ENCODE measurements around the gene TMEM51. TPM values are rescaled to one million over a fixed set of nuclear protein-coding genes. Genes with fewer than 3 reads are reported as not detected.

The TMEM51 gene
- total and polyA plus RNA-seq, 8 donors: 18.2 to 42.1 (median 25.6) TPM

- H3K36me3 ChIP-seq: peaks cover 0 to 12% (median 0%) of the 10 kb centered on the region in 3 donors
- no peak for DNase-seq
- FAIRE-seq: no peak
- no peaks in the 10 kb centered on the region for H3K27me3 ChIP-seq
- no peaks in the 10 kb centered on the region for H3K9me3 ChIP-seq
- WGBS, 2 donors: 67 to 71% methylated on average over 3 of the region's 3 CpGs
- peak overlapping the region in 1 of 4 donors; percentile 12 for H3K27ac ChIP-seq
- TF ChIP-seq, protein P1, sequence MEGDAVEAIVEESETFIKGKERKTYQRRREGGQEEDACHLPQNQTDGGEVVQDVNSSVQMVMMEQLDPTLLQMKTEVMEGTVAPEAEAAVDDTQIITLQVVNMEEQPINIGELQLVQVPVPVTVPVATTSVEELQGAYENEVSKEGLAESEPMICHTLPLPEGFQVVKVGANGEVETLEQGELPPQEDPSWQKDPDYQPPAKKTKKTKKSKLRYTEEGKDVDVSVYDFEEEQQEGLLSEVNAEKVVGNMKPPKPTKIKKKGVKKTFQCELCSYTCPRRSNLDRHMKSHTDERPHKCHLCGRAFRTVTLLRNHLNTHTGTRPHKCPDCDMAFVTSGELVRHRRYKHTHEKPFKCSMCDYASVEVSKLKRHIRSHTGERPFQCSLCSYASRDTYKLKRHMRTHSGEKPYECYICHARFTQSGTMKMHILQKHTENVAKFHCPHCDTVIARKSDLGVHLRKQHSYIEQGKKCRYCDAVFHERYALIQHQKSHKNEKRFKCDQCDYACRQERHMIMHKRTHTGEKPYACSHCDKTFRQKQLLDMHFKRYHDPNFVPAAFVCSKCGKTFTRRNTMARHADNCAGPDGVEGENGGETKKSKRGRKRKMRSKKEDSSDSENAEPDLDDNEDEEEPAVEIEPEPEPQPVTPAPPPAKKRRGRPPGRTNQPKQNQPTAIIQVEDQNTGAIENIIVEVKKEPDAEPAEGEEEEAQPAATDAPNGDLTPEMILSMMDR (IDR thresholded peaks at IDR 0.05): no peak
- H3K4me1 ChIP-seq: peaks cover 23 to 53% (median 36%) of the 10 kb centered on the region in 3 donors
- ATAC-seq: peak in 3 of 4 donors; percentile 4 to 7 (median 6)
- no peak overlapping the region for H3K4me3 ChIP-seq
- intact Hi-C loops (cut with DNase I): loop anchor here in 1 of 3 donors (10.0 kb wide), 1 partner anchor 48 kb away; no protein-coding TSS in a partner anchor
Observed at GRCh38 chr1:15212954-15213291, 59.4 kb downstream of the TMEM51 start.

DNA sequence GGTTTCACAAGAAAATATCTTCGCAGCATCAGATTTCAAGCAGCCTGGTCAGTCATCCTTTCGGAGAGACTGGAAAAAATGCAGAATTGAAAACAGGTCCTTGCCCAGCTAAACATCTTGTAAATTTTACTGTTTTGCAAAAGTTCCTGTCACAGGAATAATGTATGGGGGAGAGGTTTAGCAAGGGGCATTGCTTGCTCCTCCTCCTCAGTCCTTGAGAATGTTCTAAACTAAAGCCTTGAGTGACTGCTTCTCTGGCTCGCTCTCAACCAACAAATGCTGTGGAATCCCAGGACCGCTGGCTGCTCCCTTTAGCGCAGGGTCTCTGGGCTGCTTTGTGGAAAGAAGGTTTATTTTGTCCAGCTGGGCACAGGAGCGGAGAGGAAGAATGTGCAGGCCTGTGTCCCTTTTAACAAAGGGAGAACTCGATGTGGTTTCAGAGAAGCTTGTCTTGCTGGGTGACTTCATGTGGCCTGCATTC is 59.8 kb downstream of the TMEM51 start:
- peaks cover 0 to 12% (median 0%) of the 10 kb centered on the region in 3 donors for H3K36me3 ChIP-seq
- H3K9me3 ChIP-seq: no peaks in the 10 kb centered on the region
- no peak overlapping the region for H3K4me3 ChIP-seq
- ATAC-seq (peak in 2 of 4 donors; percentile 43 to 52), DNase-seq (no peak), FAIRE-seq (no peak)
- peaks cover 27 to 48% (median 32%) of the 10 kb centered on the region in 3 donors for H3K4me1 ChIP-seq
- H3K27ac ChIP-seq: no peak overlapping the region
- TF ChIP-seq, protein P1 (IDR thresholded peaks at IDR 0.05): no peak
- intact Hi-C loops (cut with DNase I): loop anchor here in 1 of 3 donors (10.0 kb wide), 1 partner anchor 49 kb away; no protein-coding TSS in a partner anchor
- no peaks in the 10 kb centered on the region for H3K27me3 ChIP-seq
- WGBS, 2 donors: 40 to 45% methylated on average over 7 of the region's 7 CpGs

DNA sequence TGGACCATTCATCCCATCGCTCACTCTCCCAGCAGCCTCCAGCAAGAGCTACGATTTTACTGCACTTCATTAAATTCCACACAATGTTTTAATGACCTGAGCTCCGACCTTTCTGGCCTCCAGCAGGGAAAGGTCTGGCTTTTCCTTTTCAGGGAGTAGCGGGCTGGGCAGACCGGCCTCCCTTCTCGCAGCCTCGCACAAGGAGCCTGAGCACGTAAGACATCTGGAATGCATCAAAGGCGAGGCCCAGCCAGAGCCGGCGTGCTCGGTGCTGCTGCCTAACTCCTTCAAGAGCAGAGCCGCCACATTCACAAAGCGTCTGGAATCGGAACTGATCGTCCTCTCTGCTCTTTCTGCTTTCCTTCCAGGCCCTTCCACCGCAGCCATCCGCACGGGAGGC is 61.0 kb downstream of the TMEM51 start:
- no peak overlapping the region for H3K27ac ChIP-seq
- WGBS, 2 donors: 85 to 89% methylated on average over 19 of the region's 19 CpGs
- DNase-seq: no peak
- intact Hi-C loops (cut with DNase I): loop anchor here in 1 of 3 donors (10.0 kb wide), 1 partner anchor 50 kb away; no protein-coding TSS in a partner anchor
- H3K4me1 ChIP-seq: peaks cover 22 to 37% (median 27%) of the 10 kb centered on the region in 3 donors
- TF ChIP-seq, protein P1 (IDR thresholded peaks at IDR 0.05): no peak
- H3K9me3 ChIP-seq: no peaks in the 10 kb centered on the region
- no peak for FAIRE-seq
- H3K4me3 ChIP-seq: no peak overlapping the region
- no peaks in the 10 kb centered on the region for H3K27me3 ChIP-seq
- ATAC-seq: no peak
- H3K36me3 ChIP-seq: peaks cover 0 to 18% (median 0%) of the 10 kb centered on the region in 3 donors

- intact Hi-C loops (cut with DNase I): loop anchor here in 1 of 3 donors (10.0 kb wide), 1 partner anchor 50 kb away; no protein-coding TSS in a partner anchor
- no peaks in the 10 kb centered on the region for H3K27me3 ChIP-seq
- H3K36me3 ChIP-seq: peaks cover 0 to 24% (median 4%) of the 10 kb centered on the region in 3 donors
- H3K9me3 ChIP-seq: no peaks in the 10 kb centered on the region
- FAIRE-seq (no peak), ATAC-seq (no peak), DNase-seq (no peak)
- TF ChIP-seq, protein P1 (IDR thresholded peaks at IDR 0.05): no peak
- H3K27ac ChIP-seq: peak overlapping the region in 1 of 4 donors; percentile 4
- H3K4me3 ChIP-seq: no peak overlapping the region
- peaks cover 18 to 32% (median 27%) of the 10 kb centered on the region in 3 donors for H3K4me1 ChIP-seq
- WGBS, 2 donors: 80 to 84% methylated on average over 23 of the region's 23 CpGs
Observed at GRCh38 chr1:15215116-15215515, 61.6 kb downstream of the TMEM51 start.

DNA sequence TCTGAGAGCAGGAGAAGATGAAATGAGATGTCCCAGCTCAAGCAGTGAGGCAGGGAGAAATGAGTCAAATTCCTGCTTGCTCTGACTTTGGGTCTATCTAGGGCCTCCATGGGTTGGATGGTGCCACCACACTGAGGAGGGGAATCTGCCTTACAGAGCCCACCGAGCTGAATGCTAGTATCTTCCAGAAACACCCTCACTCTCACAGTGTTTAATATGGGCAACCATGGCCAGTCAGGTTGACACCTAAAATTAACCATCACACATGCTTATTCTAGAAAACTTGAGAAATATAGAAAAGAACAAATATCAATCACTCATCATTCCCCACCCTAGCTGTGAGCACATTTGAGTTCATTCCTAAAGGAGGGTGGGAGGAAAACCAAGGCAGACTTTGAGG is 64.1 kb downstream of the TMEM51 start:
- Histone ChIP-seq H3K9me3 (no peaks in the 10 kb centered on the region), H3K4me3 (no peak overlapping the region), H3K27ac (no peak overlapping the region), H3K36me3 (peaks cover 0 to 24% (median 4%) of the 10 kb centered on the region in 3 donors), H3K27me3 (no peaks in the 10 kb centered on the region), H3K4me1 (peaks cover 2 to 23% (median 17%) of the 10 kb centered on the region in 3 donors)
- DNase-seq: no peak
- WGBS, 2 donors: 93 to 95% methylated on average over 1 of the region's 1 CpG
- TF ChIP-seq, protein P1 (IDR thresholded peaks at IDR 0.05): no peak
- no peak for ATAC-seq
- no peak for FAIRE-seq
- intact Hi-C loops (cut with DNase I): loop anchor here in 1 of 3 donors (10.0 kb wide), 1 partner anchor 53 kb away; no protein-coding TSS in a partner anchor
